Activated CD4-positive, alpha-beta T cell treated with anti-CD3 and anti-CD28 coated beads for 36 hours (primary cell): ENCODE measurements around the gene OR2S2. TPM values are rescaled to one million over a fixed set of nuclear protein-coding genes. Genes with fewer than 3 reads are reported as not detected.
A peak's percentile ranks its signal among the peaks of the same experiment; 100 is the strongest.

ENCODE experiments used
- ATAC-seq: fragments of 200-7000 bp; cut with Tn5 transposase; one replicate; pipeline ENCODE4 v1.10.0; 2021; ENCODE audit warnings: mild to moderate bottlenecking, moderate library complexity
- CTCF ChIA-PET: fragments of 350-600 bp; sonication (Branson Sonifier 250); formaldehyde crosslinking; loops from one replicate; lab custom pipeline; 2021; ENCODE audit warnings: antibody characterized with exemption; lab: Charles Lee
- POLR2A ChIA-PET: fragments of 350-600 bp; sonication (Branson Sonifier 250); formaldehyde crosslinking; loops from one replicate; lab custom pipeline; 2021; ENCODE audit warnings: antibody characterized with exemption, inconsistent platforms; lab: Charles Lee
- DNase-seq: peaks from one replicate; pipeline ENCODE4 v3.0.0-alpha.2; 2020
- H3K27ac Mint-ChIP-seq: one replicate; pipeline ENCODE4 v1.8.0; 2021; ENCODE audit warnings: mixed read lengths
- H3K27me3 Mint-ChIP-seq: one replicate; pipeline ENCODE4 v1.8.0; 2021; ENCODE audit warnings: mixed read lengths
- H3K36me3 Mint-ChIP-seq: one replicate; pipeline ENCODE4 v1.8.0; 2021; ENCODE audit warnings: low read depth, mixed read lengths
- H3K4me1 Mint-ChIP-seq: one replicate; pipeline ENCODE4 v1.8.0; 2021; ENCODE audit warnings: mixed read lengths
- H3K4me3 Mint-ChIP-seq: one replicate; pipeline ENCODE4 v1.8.0; 2021; ENCODE audit warnings: mild to moderate bottlenecking, moderate library complexity, mixed read lengths
- H3K9me3 Mint-ChIP-seq: one replicate; pipeline ENCODE4 v1.8.0; 2021; ENCODE audit warnings: low read depth, mixed read lengths
- intact Hi-C, 2 experiments: fragments of 100-400 bp; cut with DNase I in 1 of 2; cut with micrococcal nuclease in 1 of 2; formaldehyde crosslinking; loops; one replicate each; pipeline versions ENCODE4 v1.14.2 to v1.15.1; 2022 to 2024; cut with DNase I, micrococcal nuclease
- total RNA-seq, 2 experiments: library from RNA; stranded (reverse); gene quantifications; one replicate each; pipeline ENCODE4 v1.2.3, GENCODE V29; 2021

Gene OR2S2
- total RNA-seq, 2 experiments from 2014 or later = not detected

DNA sequence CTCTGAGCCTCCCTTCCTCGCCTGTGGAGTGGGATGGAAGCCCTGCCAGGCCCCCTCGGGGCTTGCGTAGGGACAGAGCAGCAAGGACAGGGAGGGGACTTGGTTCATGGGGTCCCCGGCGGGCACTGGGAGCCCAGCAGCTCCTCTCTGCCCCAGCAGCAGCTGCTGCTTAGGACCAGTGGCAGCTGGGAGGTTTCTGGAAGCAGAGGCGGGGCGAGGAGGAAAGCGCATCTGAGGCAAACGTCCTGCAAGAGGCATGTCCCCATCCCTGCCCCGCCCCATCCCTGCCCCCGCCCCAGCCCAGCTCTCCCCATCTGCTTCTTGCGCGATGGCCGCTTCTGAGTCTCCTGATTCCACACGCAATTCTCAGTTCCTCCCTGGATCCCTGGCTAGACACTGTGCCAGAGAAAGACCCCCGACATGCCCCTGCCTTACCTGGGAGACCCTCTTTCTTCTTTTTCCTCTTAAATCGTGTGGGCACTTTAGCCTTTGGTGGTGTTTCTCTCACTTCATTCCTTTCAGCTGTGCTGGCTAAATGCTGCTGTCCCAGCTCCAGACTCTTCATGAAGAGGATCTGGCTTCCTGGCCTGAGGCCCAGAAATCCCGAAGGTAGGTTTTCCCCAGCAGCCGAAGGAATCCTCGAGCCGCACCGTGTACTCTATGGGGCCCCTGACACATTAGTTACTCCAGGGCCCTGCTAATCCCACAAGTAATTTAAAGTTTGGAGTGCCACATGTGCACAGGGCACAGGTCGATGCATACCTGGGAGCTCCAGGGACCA, 4.4 kb upstream of the OR2S2 start:
- no peaks in the 10 kb centered on the region for H3K4me1 Mint-ChIP-seq
- DNase-seq (no peak), ATAC-seq (no peak)
- intact Hi-C loops = no loop called here
- H3K27ac Mint-ChIP-seq = no peak overlapping the region
- H3K27me3 Mint-ChIP-seq = peaks cover 5% of the 10 kb centered on the region
- H3K9me3 Mint-ChIP-seq = no peaks in the 10 kb centered on the region
- H3K36me3 Mint-ChIP-seq = no peaks in the 10 kb centered on the region
- ChIA-PET POLR2A (no interaction called here), CTCF (interaction anchor here (0.6 to 1.2 kb wide), 3 partner anchors 16 to 229 kb away, joined by 3 to 5 read pairs (median 4); no protein-coding TSS in a partner anchor)
- no peak overlapping the region for H3K4me3 Mint-ChIP-seq

DNA sequence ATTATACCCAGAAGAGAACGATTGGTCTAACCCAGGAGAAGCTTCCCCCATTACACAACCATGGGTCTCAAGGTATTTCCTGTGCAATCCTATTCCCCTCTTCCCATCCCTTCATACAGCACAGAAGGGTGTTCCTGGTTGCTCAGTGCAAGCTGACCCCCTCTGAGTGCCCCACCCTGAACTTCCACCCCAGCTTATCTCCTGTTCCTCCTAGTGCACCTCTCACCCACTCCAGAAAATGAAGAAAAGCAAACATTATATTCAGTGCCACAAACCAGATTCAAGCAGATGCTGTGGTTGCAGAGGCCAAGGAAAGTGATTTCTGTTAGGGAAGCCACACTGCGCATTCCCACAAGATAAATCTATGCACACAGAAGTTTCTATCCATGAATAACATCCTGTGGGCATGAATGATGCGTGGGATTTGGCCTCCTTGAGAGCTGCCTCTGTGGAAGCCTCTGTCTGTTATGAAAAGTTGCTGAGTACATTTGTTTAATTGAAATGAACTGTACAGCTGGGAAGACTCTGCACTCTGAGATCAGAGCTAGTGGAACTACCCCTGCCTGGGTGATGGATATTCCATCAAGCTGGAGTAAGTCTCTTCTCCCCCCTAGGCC, 2.2 kb upstream of the OR2S2 start:
- H3K4me3 Mint-ChIP-seq = no peak overlapping the region
- no peak overlapping the region for H3K27ac Mint-ChIP-seq
- ATAC-seq = no peak
- peaks cover 5% of the 10 kb centered on the region for H3K27me3 Mint-ChIP-seq
- DNase-seq = no peak
- ChIA-PET CTCF (interaction anchor here (0.6 to 7.8 kb wide), 6 partner anchors 14 to 207 kb away, joined by 3 to 121 read pairs (median 6); no protein-coding TSS in a partner anchor), POLR2A (no interaction called here)
- intact Hi-C loops = no loop called here
- no peaks in the 10 kb centered on the region for H3K9me3 Mint-ChIP-seq
- H3K4me1 Mint-ChIP-seq = no peaks in the 10 kb centered on the region
- H3K36me3 Mint-ChIP-seq = no peaks in the 10 kb centered on the region

DNA sequence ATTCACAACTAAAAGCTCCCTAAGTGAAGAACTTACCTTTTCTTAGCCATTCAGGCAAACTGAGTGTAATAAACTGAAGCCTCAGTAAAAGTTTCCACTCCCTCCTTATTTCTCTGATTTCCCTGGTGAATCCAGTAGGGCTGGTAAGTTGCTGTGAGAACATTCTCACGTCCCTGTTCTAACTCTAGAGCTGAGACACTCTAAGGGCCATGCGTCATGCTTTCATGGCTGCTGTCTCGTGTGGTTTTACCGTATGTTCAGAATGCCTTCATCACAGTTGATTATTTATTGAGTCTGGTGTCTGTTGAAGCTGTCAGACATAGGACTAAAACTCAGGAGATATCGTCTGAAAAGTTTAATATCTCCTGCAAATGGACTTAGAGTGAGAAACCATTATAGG, 1.3 kb downstream of the OR2S2 start:
- intact Hi-C loops = loop anchor here in 1 of 2 experiments (10.0 kb wide), 1 partner anchor 368 kb away; no protein-coding TSS in a partner anchor
- Mint-ChIP-seq H3K9me3 (no peaks in the 10 kb centered on the region), H3K27ac (no peak overlapping the region), H3K36me3 (no peaks in the 10 kb centered on the region), H3K4me3 (no peak overlapping the region), H3K27me3 (peaks cover 8% of the 10 kb centered on the region), H3K4me1 (peaks cover 4% of the 10 kb centered on the region)
- ATAC-seq (no peak), DNase-seq (no peak)
- CTCF ChIA-PET = interaction anchor here (0.8 to 7.8 kb wide), 12 partner anchors 12 to 372 kb away, joined by 3 to 121 read pairs (median 5); partner anchors contain the start of gene CLTA
- POLR2A ChIA-PET = no interaction called here

DNA sequence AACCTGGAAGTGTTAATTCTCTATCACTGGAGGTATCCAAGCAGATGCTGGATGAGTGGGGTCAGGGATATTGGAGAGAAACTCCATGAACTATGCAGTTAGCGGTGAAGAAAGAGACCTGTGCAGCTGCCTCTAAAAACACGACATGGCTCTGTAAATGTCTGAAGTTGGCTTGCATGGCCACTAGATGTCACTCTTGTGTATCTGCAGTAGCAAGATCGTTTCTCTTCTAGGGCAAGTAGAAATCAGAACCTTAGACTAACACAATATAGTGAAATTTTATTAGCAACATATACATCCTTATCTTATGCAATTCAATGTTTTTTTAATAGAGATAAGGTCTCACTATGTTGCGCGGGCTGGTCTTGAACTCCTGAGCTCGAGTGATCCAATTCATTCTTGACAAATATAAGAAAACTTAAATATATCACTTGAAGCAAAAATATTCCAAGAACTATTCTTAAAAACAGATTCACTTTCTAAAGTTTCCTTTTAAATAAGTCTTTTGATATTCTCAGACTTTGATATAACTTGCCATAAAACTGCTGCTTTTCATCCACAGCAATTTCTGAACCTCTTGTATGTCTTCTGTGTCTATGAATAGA, 2.9 kb downstream of the OR2S2 start:
- Mint-ChIP-seq H3K36me3 (no peaks in the 10 kb centered on the region), H3K9me3 (no peaks in the 10 kb centered on the region), H3K4me3 (no peak overlapping the region), H3K27me3 (peaks cover 8% of the 10 kb centered on the region), H3K4me1 (peaks cover 4% of the 10 kb centered on the region), H3K27ac (no peak overlapping the region)
- intact Hi-C loops = loop anchor here (1.0 to 10.0 kb wide), 4 partner anchors 68 to 370 kb away; no protein-coding TSS in a partner anchor
- DNase-seq (peak; percentile 64), ATAC-seq (peak; percentile 83)
- ChIA-PET CTCF (interaction anchor here (0.5 to 7.8 kb wide), 27 partner anchors 9 to 959 kb away, joined by 3 to 121 read pairs (median 4); partner anchors contain the start of genes RECK and TMEM8B), POLR2A (interaction anchor here (0.6 kb wide), 1 partner anchor 1598 kb away, joined by 4 read pairs; no protein-coding TSS in a partner anchor)

DNA sequence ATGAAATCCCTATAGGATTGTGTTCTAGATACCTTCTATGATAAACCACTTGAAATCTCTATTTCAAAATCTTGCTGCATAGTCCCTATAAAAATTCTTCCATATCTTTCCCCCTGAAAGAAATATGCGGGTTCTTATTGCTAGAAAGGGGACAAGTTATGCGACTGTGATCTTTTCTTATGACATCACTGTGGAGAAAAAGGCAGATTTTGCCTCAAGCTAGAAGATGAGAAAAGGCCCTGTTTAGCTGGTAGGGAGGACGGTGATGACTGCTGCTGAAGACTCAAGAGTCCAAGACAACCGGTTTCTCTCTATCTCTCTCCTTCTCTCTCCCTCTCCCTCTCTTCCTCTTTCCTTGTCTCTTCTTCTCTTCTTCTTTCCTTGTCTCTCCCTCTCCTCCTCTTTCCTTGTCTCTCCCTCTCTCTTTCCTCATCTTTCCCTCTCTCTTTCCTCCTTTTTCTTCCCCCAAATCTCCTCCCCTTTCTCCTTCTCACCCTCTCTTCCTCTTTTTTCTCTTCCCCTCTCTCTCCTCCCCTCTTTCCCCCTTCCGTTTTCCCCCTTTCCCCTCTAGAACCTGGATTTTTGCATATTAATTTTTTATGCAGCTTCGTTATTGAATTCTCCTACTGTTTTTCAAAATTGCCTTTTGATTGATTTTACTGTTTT, 5.3 kb downstream of the OR2S2 start:
- H3K27me3 Mint-ChIP-seq = peaks cover 5% of the 10 kb centered on the region
- ATAC-seq = no peak
- no peaks in the 10 kb centered on the region for H3K36me3 Mint-ChIP-seq
- intact Hi-C loops = loop anchor here in 1 of 2 experiments (10.0 kb wide), 1 partner anchor 372 kb away; no protein-coding TSS in a partner anchor
- DNase-seq = no peak
- no peak overlapping the region for H3K27ac Mint-ChIP-seq
- H3K9me3 Mint-ChIP-seq = no peaks in the 10 kb centered on the region
- ChIA-PET POLR2A (no interaction called here), CTCF (interaction anchor here (0.6 to 2.3 kb wide), 16 partner anchors 10 to 1404 kb away, joined by 3 to 17 read pairs (median 4); no protein-coding TSS in a partner anchor)
- peaks cover 15% of the 10 kb centered on the region for H3K4me1 Mint-ChIP-seq
- no peak overlapping the region for H3K4me3 Mint-ChIP-seq

DNA sequence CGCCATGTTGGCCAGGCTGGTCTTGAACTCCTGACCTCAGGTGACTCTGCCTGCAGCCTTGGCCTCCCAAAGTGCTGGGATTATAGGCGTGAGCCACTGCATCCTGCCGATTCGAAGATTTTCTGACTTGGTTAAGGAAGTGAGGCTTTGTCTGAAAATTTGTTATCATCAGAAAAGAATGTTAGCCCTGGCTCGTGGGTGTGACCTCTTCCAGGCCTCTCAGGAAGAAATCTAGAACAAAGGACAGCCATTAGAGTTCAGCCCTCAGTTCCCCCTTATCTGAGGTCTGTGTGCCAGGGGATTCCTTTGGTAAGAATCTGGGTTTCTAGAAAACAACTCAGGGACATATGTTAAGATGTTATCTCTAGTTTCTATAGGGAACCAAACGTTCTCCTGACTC, 6.2 kb downstream of the OR2S2 start:
- CTCF ChIA-PET = interaction anchor here (1.0 to 2.3 kb wide), 7 partner anchors 9 to 72 kb away, joined by 3 to 17 read pairs (median 6); no protein-coding TSS in a partner anchor
- intact Hi-C loops = loop anchor here in 1 of 2 experiments (10.0 kb wide), 1 partner anchor 373 kb away; no protein-coding TSS in a partner anchor
- Mint-ChIP-seq H3K36me3 (no peaks in the 10 kb centered on the region), H3K9me3 (no peaks in the 10 kb centered on the region), H3K4me3 (no peak overlapping the region), H3K27ac (no peak overlapping the region), H3K27me3 (peaks cover 5% of the 10 kb centered on the region), H3K4me1 (peaks cover 15% of the 10 kb centered on the region)
- POLR2A ChIA-PET = no interaction called here
- ATAC-seq (no peak), DNase-seq (no peak)

DNA sequence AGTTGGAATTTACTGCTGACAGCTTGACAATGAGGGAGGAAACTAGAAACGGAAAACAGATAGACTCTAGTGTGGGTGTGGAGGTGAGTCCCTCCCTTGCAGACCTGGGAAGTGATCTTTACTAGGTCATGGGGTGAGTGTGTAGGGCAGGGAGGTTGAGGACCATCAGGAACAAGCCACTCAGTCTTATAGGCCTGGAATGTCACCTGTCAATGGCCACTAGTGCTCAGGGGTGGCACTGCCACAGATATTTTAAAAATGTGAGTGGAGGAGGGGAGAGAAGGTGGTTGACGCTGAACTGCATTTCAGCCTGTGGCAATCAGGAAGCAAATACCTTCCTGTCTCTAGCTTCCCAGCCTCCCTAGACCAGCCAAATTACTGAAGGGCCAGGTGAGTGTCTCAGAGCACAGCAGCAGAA, 9.0 kb downstream of the OR2S2 start:
- DNase-seq (no peak), ATAC-seq (no peak)
- Mint-ChIP-seq H3K4me3 (no peak overlapping the region), H3K27ac (peak overlapping the region; percentile 13), H3K4me1 (peaks cover 30% of the 10 kb centered on the region), H3K27me3 (no peaks in the 10 kb centered on the region), H3K9me3 (no peaks in the 10 kb centered on the region), H3K36me3 (no peaks in the 10 kb centered on the region)
- CTCF ChIA-PET = interaction anchor here (2.1 kb wide), 1 partner anchor 46 kb away, joined by 9 read pairs; no protein-coding TSS in a partner anchor
- intact Hi-C loops = no loop called here
- POLR2A ChIA-PET = no interaction called here

DNA sequence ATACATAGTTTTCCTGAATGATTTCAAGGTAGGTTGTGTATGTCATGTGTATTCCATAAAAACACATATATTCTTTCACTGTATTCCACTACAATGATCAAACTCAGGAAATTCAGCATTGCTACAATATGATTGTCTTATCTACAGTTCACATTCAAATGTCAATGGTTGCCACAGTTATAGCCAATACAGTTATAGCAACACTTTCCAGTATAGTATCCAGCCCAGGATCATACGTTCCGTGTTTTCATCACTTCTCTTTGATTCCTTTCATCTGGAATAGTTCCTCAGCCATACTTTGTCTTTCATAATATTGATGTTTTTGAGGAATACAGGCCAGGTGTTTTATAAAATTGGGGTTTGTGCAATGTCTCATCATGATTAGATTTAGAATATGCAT, 9.5 kb downstream of the OR2S2 start:
- no peak overlapping the region for H3K4me3 Mint-ChIP-seq
- ChIA-PET CTCF (interaction anchor here (2.1 kb wide), 1 partner anchor 45 kb away, joined by 9 read pairs; no protein-coding TSS in a partner anchor), POLR2A (no interaction called here)
- no peaks in the 10 kb centered on the region for H3K9me3 Mint-ChIP-seq
- DNase-seq (no peak), ATAC-seq (no peak)
- peaks cover 35% of the 10 kb centered on the region for H3K4me1 Mint-ChIP-seq
- intact Hi-C loops = no loop called here
- H3K27me3 Mint-ChIP-seq = no peaks in the 10 kb centered on the region
- no peak overlapping the region for H3K27ac Mint-ChIP-seq
- H3K36me3 Mint-ChIP-seq = no peaks in the 10 kb centered on the region

DNA sequence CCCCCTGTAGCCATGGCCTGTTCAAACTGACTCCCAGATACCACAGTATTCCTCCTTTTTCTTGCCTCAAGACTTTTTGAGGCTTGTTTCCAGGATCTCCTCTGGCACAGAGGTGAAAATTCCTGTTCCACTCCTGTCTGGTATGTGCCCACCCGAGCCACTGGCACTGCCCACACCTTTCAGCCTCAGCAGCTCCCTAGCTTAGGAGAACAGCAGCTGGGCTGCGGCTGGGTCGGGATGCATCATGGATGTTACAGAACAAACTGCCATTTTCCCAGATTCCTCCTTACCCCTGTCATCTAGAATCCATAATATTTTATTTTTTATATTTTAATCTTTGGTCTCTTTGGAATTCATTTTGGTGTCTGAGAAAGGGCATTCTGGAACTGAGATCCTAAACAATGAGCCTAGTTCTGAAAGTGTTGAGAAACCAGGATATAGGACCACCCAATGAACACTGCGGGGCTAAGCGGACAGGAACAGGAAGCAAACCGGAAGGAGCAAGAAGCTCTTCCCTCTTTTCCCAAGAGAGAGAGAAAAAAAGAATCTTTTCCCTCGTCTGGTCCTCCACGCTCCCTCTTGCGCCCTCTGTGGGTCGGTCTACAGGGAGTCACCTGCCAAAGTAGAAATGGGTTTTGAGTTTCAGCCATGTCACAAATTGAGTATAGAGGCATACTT, 12.5 kb downstream of the OR2S2 start:
- POLR2A ChIA-PET = interaction anchor here (0.7 kb wide), 1 partner anchor 40 kb away, joined by 3 read pairs; no protein-coding TSS in a partner anchor
- intact Hi-C loops = loop anchor here (1.0 to 2.0 kb wide), 2 partner anchors 35 to 42 kb away; no protein-coding TSS in a partner anchor
- Mint-ChIP-seq H3K4me1 (peaks cover 59% of the 10 kb centered on the region), H3K27ac (no peak overlapping the region), H3K36me3 (no peaks in the 10 kb centered on the region), H3K4me3 (no peak overlapping the region), H3K27me3 (no peaks in the 10 kb centered on the region), H3K9me3 (no peaks in the 10 kb centered on the region)
- DNase-seq = peak; percentile 87
- CTCF ChIA-PET = interaction anchor here (0.6 to 5.5 kb wide), 21 partner anchors 9 to 383 kb away, joined by 3 to 69 read pairs (median 9); partner anchors contain the start of genes HRCT1 and OR2S2
- ATAC-seq = peak; percentile 76

DNA sequence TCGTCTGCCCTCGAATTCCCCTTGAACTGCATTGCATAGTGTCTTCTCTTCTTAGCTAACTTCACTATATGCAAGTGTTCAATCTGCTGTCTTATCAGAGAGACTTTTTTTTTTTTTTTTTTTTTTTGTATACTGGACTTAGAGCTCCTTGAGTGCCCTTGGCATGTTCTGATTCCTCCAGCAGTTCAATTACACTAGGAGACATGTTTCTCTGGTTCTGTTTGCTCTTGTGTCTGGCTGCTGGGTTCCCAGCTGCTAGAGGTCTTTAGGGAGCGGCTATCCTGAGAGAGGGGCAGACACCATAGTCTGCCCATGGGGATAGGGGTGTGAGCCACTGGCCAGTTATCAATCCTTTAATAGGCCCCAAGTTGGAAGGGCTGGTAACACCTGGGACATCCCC, 13.1 kb downstream of the OR2S2 start:
- H3K27me3 Mint-ChIP-seq = no peaks in the 10 kb centered on the region
- no peaks in the 10 kb centered on the region for H3K36me3 Mint-ChIP-seq
- H3K9me3 Mint-ChIP-seq = no peaks in the 10 kb centered on the region
- intact Hi-C loops = loop anchor here (1.0 to 2.0 kb wide), 2 partner anchors 34 to 42 kb away; no protein-coding TSS in a partner anchor
- POLR2A ChIA-PET = no interaction called here
- DNase-seq = no peak
- no peak overlapping the region for H3K27ac Mint-ChIP-seq
- no peak for ATAC-seq
- H3K4me1 Mint-ChIP-seq = peaks cover 65% of the 10 kb centered on the region
- no peak overlapping the region for H3K4me3 Mint-ChIP-seq
- CTCF ChIA-PET = interaction anchor here (0.6 to 5.5 kb wide), 22 partner anchors 10 to 1700 kb away, joined by 3 to 69 read pairs (median 7); partner anchors contain the start of genes CLTA, HRCT1 and OR2S2
